Common myeloid progenitor, CD34-positive (primary cell): Measurements from ENCODE around the gene AHDC1.

Experiments
- CTCF ChIA-PET: fragments of 350-600 bp; sonication (Branson Sonifier 250); formaldehyde crosslinking; loops from one replicate; lab custom pipeline; 2021; ENCODE audit warnings: antibody characterized with exemption; lab: Charles Lee
- POLR2A ChIA-PET: fragments of 350-600 bp; sonication (Branson Sonifier 250); formaldehyde crosslinking; loops from one replicate; lab custom pipeline; 2021; ENCODE audit warnings: antibody characterized with exemption; lab: Charles Lee
- DNase-seq, 3 donors: peaks; one replicate each; pipeline versions ENCODE4 v3.0.0 to v3.0.0-alpha.2; 2013
- H3K27ac ChIP-seq, 2 experiments: 1 replicate in 1 of 2; 2 replicates in 1 of 2; pipeline ENCODE4 v1.7.0; 2013; ENCODE audit warnings: inconsistent platforms in 2 of 2, low read length in 2 of 2, mild to moderate bottlenecking in 2 of 2, low read depth in 1 of 2, moderate library complexity in 1 of 2; ENCODE audit not compliant: severe bottlenecking in 2 of 2, insufficient read depth in 1 of 2, poor library complexity in 1 of 2
- H3K27me3 ChIP-seq, 5 experiments: replicated peaks in 2 of 5; 1 replicate in 3 of 5; 2 replicates in 2 of 5; pipeline versions ENCODE4 v1.6.1 to v1.7.0; 2013; ENCODE audit warnings: low read length in 4 of 5, mild to moderate bottlenecking in 2 of 5, moderate library complexity in 2 of 5, inconsistent platforms in 1 of 5; ENCODE audit not compliant: insufficient read depth in 5 of 5, control insufficient read depth in 4 of 5
- H3K36me3 ChIP-seq, 4 experiments: 1 replicate in 2 of 4; 2 replicates in 2 of 4; pipeline versions ENCODE4 v1.6.1 to v1.7.0; 2013; ENCODE audit warnings: low read length in 3 of 4, control low read depth in 1 of 4, mild to moderate bottlenecking in 1 of 4; ENCODE audit not compliant: control insufficient read depth in 4 of 4, insufficient read depth in 4 of 4
- H3K4me1 ChIP-seq, 4 experiments: 1 replicate in 3 of 4; 2 replicates in 1 of 4; pipeline versions ENCODE4 v1.6.1 to v1.7.1; 2013; ENCODE audit warnings: low read length in 3 of 4, mild to moderate bottlenecking in 3 of 4, control low read depth in 1 of 4, inconsistent platforms in 1 of 4, moderate library complexity in 1 of 4; ENCODE audit not compliant: control insufficient read depth in 4 of 4, insufficient read depth in 4 of 4; ENCODE audit errors: control extremely low read depth in 1 of 4
- H3K4me3 ChIP-seq, 7 experiments: 1 replicate in 4 of 7; 2 replicates in 3 of 7; pipeline versions ENCODE4 v1.5.1 to v1.7.0; 2013; ENCODE audit warnings: mild to moderate bottlenecking in 7 of 7, low read length in 6 of 7, moderate library complexity in 6 of 7, inconsistent platforms in 2 of 7, low read depth in 2 of 7, control low read depth in 1 of 7; ENCODE audit not compliant: insufficient read depth in 4 of 7, control insufficient read depth in 1 of 7; ENCODE audit errors: extremely low read depth in 1 of 7
- H3K9me3 ChIP-seq, 5 experiments: 1 replicate in 4 of 5; 2 replicates in 1 of 5; pipeline versions ENCODE4 v1.6.1 to v1.7.1; 2013; ENCODE audit warnings: low read length in 4 of 5, mild to moderate bottlenecking in 2 of 5, inconsistent platforms in 1 of 5, low read depth in 1 of 5, moderate library complexity in 1 of 5; ENCODE audit not compliant: control insufficient read depth in 4 of 5, insufficient read depth in 2 of 5; ENCODE audit errors: control extremely low read depth in 1 of 5
- WGBS: methylation state at CpG from one replicate; pipeline ENCODE4 v1.1.5; 2013; ENCODE audit not compliant: insufficient coverage; 5-methylcytosine and 5-hydroxymethylcytosine counted together

AHDC1 gene

DNA sequence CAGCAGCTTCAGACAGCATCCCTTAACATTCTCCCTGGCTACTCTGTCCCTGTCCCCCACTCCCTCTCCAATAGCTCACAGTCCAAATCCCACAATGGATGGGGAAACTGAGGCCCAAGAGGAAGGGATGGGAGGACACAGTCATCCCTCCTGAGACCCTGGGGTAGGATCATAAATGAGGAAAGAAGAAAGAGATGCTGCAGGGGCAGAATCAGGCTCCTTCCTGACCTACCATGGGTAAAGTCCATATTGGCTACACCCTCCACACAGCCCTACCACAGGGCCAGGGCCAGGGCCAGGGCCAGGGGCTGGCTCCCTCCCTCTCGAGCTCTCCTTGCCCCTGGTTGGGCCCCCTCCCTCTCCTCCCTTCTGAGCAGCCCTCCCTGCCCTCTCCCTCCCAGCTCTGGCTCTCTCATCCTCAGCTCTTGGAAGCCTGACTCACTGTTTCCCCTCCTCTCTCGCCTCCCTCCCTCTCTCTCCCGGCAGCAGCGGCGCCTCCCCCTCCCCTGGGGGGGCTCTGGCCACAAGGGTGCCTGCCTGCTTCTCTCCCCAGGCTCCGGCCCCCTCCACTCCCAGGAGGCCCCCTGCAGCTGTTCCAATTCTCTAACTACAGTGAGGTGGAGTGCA, 4.9 kb downstream of the AHDC1 start:
- H3K4me3 ChIP-seq = peak overlapping the region in 6 of 7 experiments; percentile 15 to 83 (median 42)
- POLR2A ChIA-PET = interaction anchor here (0.6 to 0.9 kb wide), 3 partner anchors 20 to 67 kb away, joined by 3 read pairs; no protein-coding TSS in a partner anchor
- peak; percentile 64 to 89 (median 85) for DNase-seq
- CTCF ChIA-PET = interaction anchor here (1.2 to 5.5 kb wide), 7 partner anchors 16 to 183 kb away, joined by 3 to 44 read pairs (median 5); no protein-coding TSS in a partner anchor
- peak overlapping the region in 1 of 2 experiments; percentile 49 for H3K27ac ChIP-seq
- no peaks in the 10 kb centered on the region for H3K27me3 ChIP-seq
- no peaks in the 10 kb centered on the region for H3K9me3 ChIP-seq
- H3K36me3 ChIP-seq = peaks cover 0 to 4% (median 0%) of the 10 kb centered on the region in 4 experiments
- WGBS = 3% methylated on average over 5 of the region's 6 CpGs
- H3K4me1 ChIP-seq = peaks cover 10 to 86% (median 80%) of the 10 kb centered on the region in 4 experiments

DNA sequence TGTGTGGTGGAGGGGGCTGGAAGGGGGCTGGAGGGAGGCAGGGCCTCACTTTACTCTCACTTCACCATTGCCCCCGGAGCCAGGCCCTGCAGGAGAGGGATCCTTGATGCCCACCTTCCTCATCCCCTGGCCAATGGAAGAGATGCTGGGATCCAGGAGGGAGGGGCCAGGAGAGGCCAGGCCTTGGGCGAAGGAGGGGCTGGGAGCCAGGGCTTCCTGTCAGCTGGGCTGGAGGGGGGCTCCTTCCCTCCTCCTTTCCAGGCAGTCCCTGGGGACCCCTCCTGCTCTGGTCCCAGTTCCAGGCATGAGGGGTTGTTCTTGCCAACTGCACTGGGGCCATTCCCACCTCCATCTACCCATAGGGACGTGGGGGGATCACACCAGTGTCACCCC, 5.7 kb downstream of the AHDC1 start:
- peaks cover 10 to 93% (median 80%) of the 10 kb centered on the region in 4 experiments for H3K4me1 ChIP-seq
- peak overlapping the region in 1 of 2 experiments; percentile 49 for H3K27ac ChIP-seq
- no peaks in the 10 kb centered on the region for H3K27me3 ChIP-seq
- DNase-seq = no peak
- WGBS = 67% methylated on average over 1 of the region's 3 CpGs
- H3K9me3 ChIP-seq = no peaks in the 10 kb centered on the region
- H3K4me3 ChIP-seq = peak overlapping the region in 3 of 7 experiments; percentile 50 to 83 (median 51)
- CTCF ChIA-PET = interaction anchor here (1.3 to 5.5 kb wide), 3 partner anchors 9 to 71 kb away, joined by 3 to 44 read pairs (median 9); no protein-coding TSS in a partner anchor
- peaks cover 0 to 8% (median 0%) of the 10 kb centered on the region in 4 experiments for H3K36me3 ChIP-seq
- POLR2A ChIA-PET = no interaction called here

DNA sequence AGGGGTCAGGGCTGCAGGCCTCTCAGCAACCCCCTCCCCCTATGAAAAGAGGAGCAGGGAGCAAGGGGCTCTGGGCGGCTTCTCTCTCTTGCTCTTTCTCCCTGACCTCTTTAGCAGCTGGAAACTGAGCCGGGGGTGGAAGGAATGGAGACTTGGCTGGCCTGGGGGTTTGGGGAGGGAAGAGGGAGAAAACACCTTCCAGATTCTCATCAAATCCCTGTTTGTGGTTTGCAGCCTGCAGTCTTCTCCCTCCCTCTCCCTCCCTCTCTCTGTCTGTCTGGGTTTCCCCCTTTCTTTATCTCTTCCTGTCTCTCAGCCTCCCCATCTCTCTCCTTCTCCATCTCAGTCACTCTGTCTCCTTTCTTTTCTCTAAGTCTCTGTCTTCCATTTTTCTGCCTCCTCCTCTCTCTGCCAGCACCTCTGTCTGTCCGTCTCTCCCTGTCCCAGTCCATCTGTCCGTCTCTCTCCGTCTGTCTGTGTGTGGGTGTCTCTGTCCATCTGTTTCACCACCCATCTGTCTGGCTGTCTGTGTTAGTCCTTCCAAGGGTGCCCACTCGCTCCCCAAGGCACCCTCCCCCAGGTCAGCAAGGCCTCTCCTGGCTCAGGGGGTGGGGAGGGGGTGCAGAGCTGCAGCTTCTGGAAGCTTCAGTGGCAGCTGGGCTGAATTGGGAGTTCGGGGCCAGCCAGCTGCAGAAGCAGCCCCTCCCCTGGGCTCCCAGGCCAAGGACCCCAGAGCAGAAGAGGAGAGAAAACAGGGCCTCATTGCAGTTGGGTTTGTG, 6.2 kb downstream of the AHDC1 start:
- peaks cover 0 to 8% (median 0%) of the 10 kb centered on the region in 4 experiments for H3K36me3 ChIP-seq
- 60% methylated on average over 5 of the region's 7 CpGs for WGBS
- POLR2A ChIA-PET = no interaction called here
- H3K27ac ChIP-seq = no peak overlapping the region
- H3K4me1 ChIP-seq = peaks cover 10 to 94% (median 80%) of the 10 kb centered on the region in 4 experiments
- CTCF ChIA-PET = interaction anchor here (1.2 to 5.5 kb wide), 6 partner anchors 10 to 71 kb away, joined by 3 to 44 read pairs (median 6); no protein-coding TSS in a partner anchor
- H3K4me3 ChIP-seq = peak overlapping the region in 3 of 7 experiments; percentile 50 to 83 (median 51)
- H3K9me3 ChIP-seq = no peaks in the 10 kb centered on the region
- H3K27me3 ChIP-seq = no peaks in the 10 kb centered on the region
- no peak for DNase-seq

DNA sequence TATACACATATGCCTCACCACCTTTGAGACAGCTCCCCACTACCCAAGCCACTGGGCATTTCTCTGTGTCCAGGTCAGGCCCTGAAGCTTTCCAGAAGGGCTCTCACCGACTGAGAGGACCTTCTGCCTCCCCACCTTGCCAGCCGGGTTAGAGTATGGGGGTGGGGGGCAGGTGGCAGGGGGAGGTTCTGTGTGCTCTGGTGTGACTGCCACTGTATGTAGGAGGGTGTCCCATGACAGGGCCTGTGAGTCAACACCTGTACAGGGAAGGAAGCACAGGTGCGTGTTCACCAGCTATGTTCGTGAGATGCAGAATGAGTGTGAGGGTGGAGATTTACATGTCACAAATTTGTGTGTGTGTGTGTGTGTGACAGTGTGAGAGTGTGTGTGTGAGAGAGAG, 7.0 kb downstream of the AHDC1 start:
- no CpG with 5 or more reads among the region's 4 CpGs for WGBS
- no peaks in the 10 kb centered on the region for H3K27me3 ChIP-seq
- H3K4me1 ChIP-seq = peaks cover 10 to 88% (median 75%) of the 10 kb centered on the region in 4 experiments

DNA sequence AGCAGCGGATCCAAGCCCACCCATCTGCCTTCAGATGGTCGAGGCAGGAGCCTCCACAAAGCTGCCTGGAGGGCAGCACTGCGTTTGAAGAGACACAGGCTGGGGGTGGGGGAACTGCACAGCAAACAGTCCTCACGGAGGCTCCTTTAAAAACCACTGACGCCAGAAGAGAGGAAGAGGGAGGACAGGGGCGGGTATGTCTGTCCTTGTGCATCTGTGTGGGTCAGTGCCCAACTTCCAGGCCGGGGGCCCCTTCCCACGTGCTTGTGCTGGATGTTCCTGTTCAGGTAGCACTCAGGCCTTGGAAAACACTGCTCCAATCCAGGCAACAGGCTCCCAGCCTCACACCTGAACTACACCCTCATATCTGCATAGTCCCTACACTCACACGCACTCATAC, 7.7 kb downstream of the AHDC1 start:
- peak overlapping the region in 4 of 7 experiments; percentile 28 to 53 (median 33) for H3K4me3 ChIP-seq
- ChIA-PET CTCF (interaction anchor here (0.9 to 2.6 kb wide), 7 partner anchors 11 to 40 kb away, joined by 3 to 9 read pairs (median 6); no protein-coding TSS in a partner anchor), POLR2A (no interaction called here)
- H3K27ac ChIP-seq = peak overlapping the region in 1 of 2 experiments; percentile 18
- no peaks in the 10 kb centered on the region for H3K27me3 ChIP-seq
- H3K4me1 ChIP-seq = peaks cover 10 to 86% (median 71%) of the 10 kb centered on the region in 4 experiments
- H3K36me3 ChIP-seq = peaks cover 0 to 17% (median 0%) of the 10 kb centered on the region in 4 experiments
- WGBS = 16% methylated on average over 9 of the region's 9 CpGs
- no peaks in the 10 kb centered on the region for H3K9me3 ChIP-seq
- DNase-seq = no peak

More for the DNA sequence above, 7.0 kb downstream of the AHDC1 start:
- POLR2A ChIA-PET = no interaction called here
- CTCF ChIA-PET = interaction anchor here (0.9 to 2.6 kb wide), 6 partner anchors 10 to 40 kb away, joined by 3 to 9 read pairs (median 6); no protein-coding TSS in a partner anchor
- DNase-seq = no peak
- Histone ChIP-seq H3K4me3 (peak overlapping the region in 1 of 7 experiments; percentile 28), H3K36me3 (peaks cover 0 to 11% (median 0%) of the 10 kb centered on the region in 4 experiments), H3K27ac (no peak overlapping the region), H3K9me3 (no peaks in the 10 kb centered on the region)

DNA sequence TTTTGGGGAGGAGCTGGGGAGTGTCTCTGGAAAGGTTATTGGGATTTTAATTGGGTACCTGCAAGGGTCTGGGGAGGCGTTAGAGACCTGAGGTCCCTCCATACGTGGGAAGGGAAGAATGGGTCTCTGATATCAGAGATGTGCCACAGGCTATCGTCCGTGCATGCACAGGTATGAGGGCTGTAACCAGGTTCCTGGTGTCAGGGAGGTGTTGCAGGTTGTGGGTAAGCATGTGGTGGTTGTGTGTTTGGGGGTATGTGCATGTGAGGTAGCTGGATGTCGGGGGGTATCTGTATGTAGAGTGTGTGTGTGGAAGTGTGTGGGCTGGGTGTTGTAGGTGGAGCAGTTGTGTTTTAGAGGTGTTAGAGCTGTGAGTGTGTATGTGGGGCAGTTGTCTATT, 8.3 kb downstream of the AHDC1 start:
- no peak for DNase-seq
- CTCF ChIA-PET = interaction anchor here (0.7 to 2.6 kb wide), 9 partner anchors 10 to 74 kb away, joined by 3 to 9 read pairs (median 5); no protein-coding TSS in a partner anchor
- Histone ChIP-seq H3K4me3 (peak overlapping the region in 1 of 7 experiments; percentile 38), H3K36me3 (peaks cover 0 to 21% (median 0%) of the 10 kb centered on the region in 4 experiments), H3K4me1 (peaks cover 7 to 82% (median 69%) of the 10 kb centered on the region in 4 experiments), H3K27ac (peak overlapping the region in 1 of 2 experiments; percentile 18), H3K27me3 (no peaks in the 10 kb centered on the region), H3K9me3 (no peaks in the 10 kb centered on the region)
- WGBS = 79% methylated on average over 5 of the region's 5 CpGs
- POLR2A ChIA-PET = interaction anchor here (1.1 kb wide), 1 partner anchor 105 kb away, joined by 3 read pairs; the partner anchor contains the start of gene WASF2
